ENCODE data around the gene FAM229A. TPM values are rescaled to one million over a fixed set of nuclear protein-coding genes. Genes with fewer than 3 reads are reported as not detected.

The FAM229A gene
- polyA plus RNA-seq, 3 donors from 2014 or later = 0.09 to 0.17 TPM; not detected in 1

DNA sequence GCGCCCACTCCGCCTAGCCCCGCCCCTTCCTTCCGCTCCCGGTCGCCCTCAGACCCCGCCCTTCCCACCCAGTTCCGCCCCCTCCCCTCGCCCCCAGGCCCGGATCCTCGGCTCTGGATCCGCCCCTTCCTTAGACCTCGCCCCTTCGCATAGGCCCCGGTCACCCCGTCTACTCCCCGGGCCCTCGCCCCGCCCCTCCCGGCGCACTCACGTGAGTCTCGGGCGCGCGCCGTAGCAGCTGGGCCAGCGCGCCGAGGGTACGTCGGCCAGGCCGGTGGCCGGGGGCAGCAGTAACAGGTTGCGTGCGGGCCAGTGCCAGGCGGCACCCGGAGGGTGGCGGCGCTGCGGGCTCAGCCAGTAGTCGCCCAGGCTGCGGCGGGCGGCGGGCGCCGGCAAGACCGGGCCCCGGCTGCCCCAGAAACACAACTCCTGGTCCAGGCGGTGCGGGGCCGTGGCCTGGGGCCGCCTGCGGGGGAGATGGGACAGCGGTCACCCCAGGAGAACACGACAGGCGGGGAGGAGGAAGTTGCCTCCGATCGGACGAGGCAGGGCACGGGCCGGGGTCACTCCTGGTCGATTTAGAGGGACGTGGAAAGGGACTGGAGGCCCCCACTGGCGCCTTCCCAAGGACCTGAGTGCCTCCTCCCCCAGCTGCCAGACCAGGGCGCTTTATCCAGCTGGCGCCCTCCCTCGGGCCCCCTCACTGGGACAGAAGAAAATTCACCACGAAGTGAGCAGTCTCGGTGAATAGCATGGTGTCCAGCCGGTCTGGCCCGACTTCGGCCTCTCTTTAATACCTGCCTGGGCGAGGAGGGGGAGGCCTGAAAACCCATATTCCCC is 10.7 kb downstream of the FAM229A start:
- DNase-seq = peak; percentile 91 to 93 (median 92)
- H3K27me3 Mint-ChIP-seq (ENCODE audit: low read depth in 3 of 3) = peaks cover 2 to 13% (median 5%) of the 10 kb centered on the region in 3 donors

DNA sequence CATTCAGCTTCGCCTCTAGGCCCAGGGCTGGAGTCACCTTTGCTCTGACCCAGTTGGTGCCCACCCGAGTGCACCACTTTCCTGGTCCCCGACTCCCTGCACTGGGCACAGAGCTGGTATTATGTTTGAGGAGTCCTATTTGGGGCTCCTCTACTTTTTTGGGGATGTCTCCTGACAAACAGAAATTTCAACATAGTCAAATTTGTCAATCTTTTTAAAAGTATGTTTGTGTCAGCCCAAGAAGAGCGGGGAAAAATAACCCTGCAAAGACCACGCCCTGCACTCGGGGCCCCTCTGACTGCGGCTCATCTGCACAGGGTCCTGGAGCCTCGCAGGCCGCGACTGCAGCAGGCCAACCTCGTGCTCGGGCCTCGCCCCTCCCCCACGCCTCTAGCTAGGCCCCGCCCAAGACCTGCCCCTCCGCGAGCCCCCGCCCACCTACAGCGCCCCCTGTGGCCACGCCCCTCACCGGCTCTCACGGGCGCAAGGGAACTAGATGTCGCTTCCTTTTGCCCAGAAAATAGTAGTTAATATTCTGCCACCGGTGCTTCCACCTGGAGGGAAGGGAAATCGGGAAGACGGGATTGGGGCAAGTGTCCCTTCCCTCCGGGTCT is 11.4 kb downstream of the FAM229A start:
- peaks cover 0 to 4% (median 0%) of the 10 kb centered on the region in 3 donors for H3K36me3 Mint-ChIP-seq
- H3K9me3 Mint-ChIP-seq = peaks cover 0 to 1% (median 0%) of the 10 kb centered on the region in 6 donors
- peak in 1 of 3 donors; percentile 81 for DNase-seq
- peak overlapping the region; percentile 57 to 94 (median 85) for H3K27ac Mint-ChIP-seq
- peaks cover 44 to 46% of the 10 kb centered on the region in 2 donors for H3K4me1 Mint-ChIP-seq
- peaks cover 4 to 11% (median 6%) of the 10 kb centered on the region in 3 donors for H3K27me3 Mint-ChIP-seq (ENCODE audit: low read depth in 3 of 3)
- peak overlapping the region; percentile 79 to 90 (median 86) for H3K4me3 Mint-ChIP-seq

More for the DNA sequence above, 10.7 kb downstream of the FAM229A start:
- Mint-ChIP-seq H3K27ac (peak overlapping the region; percentile 57 to 94 (median 84)), H3K4me1 (peaks cover 44 to 46% of the 10 kb centered on the region in 2 donors), H3K9me3 (no peaks in the 10 kb centered on the region), H3K36me3 (peaks cover 0 to 3% (median 2%) of the 10 kb centered on the region in 3 donors), H3K4me3 (peak overlapping the region; percentile 79 to 90 (median 86))

DNA sequence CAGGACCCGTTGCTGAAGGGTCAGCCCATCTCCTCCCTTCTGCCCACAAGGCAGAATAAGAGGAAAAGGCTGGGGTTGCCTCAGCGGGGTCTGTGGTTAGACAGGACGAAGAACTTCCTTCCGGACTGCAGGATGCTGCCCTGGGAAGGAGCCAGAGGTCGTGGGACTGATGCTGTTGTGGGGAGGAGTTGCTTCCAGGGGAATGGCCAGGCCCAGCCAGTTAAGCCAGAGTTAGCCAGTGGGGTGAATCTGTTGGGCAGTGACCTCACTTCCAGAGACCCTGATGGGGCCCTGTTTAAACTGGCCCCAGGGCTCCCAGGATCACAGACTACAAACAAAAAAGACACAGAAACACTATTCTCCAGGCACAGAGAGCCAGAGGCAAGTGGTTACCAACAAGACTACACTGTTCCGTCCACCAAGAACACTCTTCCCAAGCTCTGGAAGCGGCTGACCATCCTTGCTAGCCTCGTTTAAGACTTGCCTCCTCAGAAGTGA is 13.0 kb downstream of the FAM229A start:
- Mint-ChIP-seq H3K4me1 (peaks cover 44 to 46% of the 10 kb centered on the region in 2 donors), H3K4me3 (peak overlapping the region in 3 of 5 donors; percentile 17 to 38 (median 22)), H3K27ac (peak overlapping the region; percentile 10 to 74 (median 32)), H3K9me3 (peaks cover 0 to 2% (median 0%) of the 10 kb centered on the region in 6 donors), H3K36me3 (peaks cover 0 to 4% (median 0%) of the 10 kb centered on the region in 3 donors), H3K27me3 (ENCODE audit: low read depth in 3 of 3) (peaks cover 4 to 9% (median 6%) of the 10 kb centered on the region in 3 donors)
- DNase-seq = no peak

DNA sequence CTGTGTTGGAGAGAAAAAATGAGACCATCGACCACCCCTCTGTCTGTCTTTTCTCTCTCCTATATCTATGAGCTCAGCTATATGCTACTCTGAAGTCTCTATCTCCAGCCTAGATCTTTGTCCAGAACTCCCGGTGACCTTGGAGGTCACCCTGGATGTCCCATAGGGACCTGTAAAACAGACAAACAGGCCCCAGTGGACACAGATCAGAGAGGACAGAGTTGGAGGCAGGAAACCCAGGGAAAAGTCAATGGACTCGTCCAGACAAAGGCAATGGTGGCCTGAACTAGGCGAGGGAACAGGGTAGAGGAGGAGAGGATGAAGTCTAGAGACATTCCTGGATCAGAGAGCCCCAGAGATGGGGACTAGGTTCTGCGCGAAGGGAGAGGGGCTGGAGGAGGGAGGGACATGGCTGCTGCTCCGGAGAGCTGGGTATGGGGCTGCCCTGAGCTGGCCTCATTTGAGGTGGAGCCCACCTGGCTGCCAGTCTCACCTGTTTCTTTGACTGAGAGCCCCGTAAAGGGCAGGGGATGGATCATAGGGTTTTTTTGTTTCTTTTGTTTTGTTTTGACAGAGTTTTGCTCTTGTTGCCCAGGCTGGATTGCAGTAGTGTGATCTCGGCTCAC is 15.6 kb downstream of the FAM229A start:
- DNase-seq = no peak
- Mint-ChIP-seq H3K4me1 (peaks cover 36 to 37% of the 10 kb centered on the region in 2 donors), H3K9me3 (peaks cover 0 to 2% (median 0%) of the 10 kb centered on the region in 6 donors), H3K36me3 (peaks cover 0 to 4% (median 0%) of the 10 kb centered on the region in 3 donors), H3K27me3 (ENCODE audit: low read depth in 3 of 3) (peaks cover 2 to 9% (median 6%) of the 10 kb centered on the region in 3 donors), H3K4me3 (no peak overlapping the region), H3K27ac (peak overlapping the region in 1 of 6 donors; percentile 13)

DNA sequence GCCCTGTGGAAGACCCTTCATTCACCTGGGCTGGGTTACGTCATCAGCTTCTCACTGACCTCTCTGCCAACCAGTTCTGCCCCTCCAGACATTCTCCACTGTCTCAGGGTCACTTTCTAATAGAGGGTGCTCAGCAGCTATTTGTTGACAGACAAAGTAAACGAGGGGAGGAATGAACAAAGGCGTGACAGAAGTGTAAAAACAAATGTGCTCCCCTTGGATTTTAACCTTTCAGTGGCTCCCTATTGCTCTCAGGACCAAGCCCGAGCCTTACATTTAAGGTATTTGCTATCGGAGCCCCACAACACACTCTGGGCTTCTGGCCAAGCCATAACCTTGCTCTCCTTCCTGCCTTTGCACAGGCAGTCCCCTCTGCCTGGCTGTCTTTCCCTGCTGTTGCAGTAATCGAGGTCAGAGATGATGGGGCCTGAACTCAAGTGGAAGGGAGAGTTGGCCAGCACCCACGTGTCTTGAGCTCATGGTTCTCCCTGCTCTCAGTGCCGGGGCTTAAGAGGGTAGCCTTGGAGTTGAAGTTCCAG is 16.9 kb downstream of the FAM229A start:
- Mint-ChIP-seq H3K27me3 (ENCODE audit: low read depth in 3 of 3) (peaks cover 2 to 5% (median 2%) of the 10 kb centered on the region in 3 donors), H3K9me3 (peaks cover 0 to 2% (median 0%) of the 10 kb centered on the region in 6 donors), H3K4me1 (peaks cover 28 to 29% of the 10 kb centered on the region in 2 donors), H3K36me3 (peaks cover 0 to 4% (median 0%) of the 10 kb centered on the region in 3 donors), H3K27ac (no peak overlapping the region), H3K4me3 (no peak overlapping the region)
- no peak for DNase-seq

DNA sequence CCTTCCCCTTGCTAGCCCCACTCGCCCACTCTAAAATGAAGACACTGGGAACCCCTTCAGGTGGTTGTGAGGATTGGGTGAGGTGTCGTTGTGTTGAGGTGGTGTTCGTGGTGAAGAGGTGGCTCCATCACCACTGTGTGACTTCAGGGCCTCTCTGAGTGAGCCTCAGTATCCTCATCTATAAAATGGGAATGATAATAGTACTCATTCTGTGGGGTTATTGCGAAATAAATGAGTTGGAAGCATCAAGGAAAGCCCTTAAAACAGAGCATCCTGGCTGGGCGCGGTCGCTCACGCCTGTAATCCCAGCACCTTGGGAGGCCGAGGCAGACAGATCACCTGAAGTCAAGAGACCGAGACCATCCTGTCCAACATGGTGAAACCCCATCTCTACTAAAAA is 19.6 kb downstream of the FAM229A start:
- H3K36me3 Mint-ChIP-seq = peaks cover 0 to 4% (median 0%) of the 10 kb centered on the region in 3 donors
- peaks cover 2% of the 10 kb centered on the region in 3 donors for H3K27me3 Mint-ChIP-seq (ENCODE audit: low read depth in 3 of 3)
- peak overlapping the region in 1 of 5 donors; percentile 26 for H3K4me3 Mint-ChIP-seq
- peaks cover 0 to 2% (median 0%) of the 10 kb centered on the region in 6 donors for H3K9me3 Mint-ChIP-seq
- no peak for DNase-seq
- peaks cover 14 to 17% of the 10 kb centered on the region in 2 donors for H3K4me1 Mint-ChIP-seq
- H3K27ac Mint-ChIP-seq = peak overlapping the region in 1 of 6 donors; percentile 76

DNA sequence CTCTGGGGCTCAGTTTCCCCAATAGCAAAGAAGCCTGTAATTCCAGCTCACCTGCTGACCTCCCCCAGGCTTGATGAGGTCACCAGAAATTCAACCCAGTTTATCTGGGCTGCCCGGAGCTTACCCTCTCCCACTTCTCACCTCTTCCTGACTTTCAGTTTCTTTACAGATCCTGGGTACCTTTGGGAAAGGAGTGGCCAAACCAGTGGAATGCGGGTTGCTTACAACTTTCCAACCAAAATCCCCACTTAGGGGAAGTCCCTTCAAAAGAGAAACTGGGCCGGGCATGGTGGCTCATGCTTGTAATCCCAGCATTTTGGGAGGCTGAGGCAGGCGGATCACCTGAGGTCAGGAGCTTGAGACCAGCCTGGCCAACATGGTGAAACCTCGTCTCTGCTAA is 20.3 kb downstream of the FAM229A start:
- Mint-ChIP-seq H3K27ac (no peak overlapping the region), H3K9me3 (peaks cover 0 to 2% (median 0%) of the 10 kb centered on the region in 6 donors), H3K36me3 (peaks cover 0 to 4% (median 0%) of the 10 kb centered on the region in 3 donors), H3K27me3 (ENCODE audit: low read depth in 3 of 3) (peaks cover 2 to 7% (median 4%) of the 10 kb centered on the region in 3 donors), H3K4me3 (no peak overlapping the region), H3K4me1 (peaks cover 22 to 24% of the 10 kb centered on the region in 2 donors)
- no peak for DNase-seq

DNA sequence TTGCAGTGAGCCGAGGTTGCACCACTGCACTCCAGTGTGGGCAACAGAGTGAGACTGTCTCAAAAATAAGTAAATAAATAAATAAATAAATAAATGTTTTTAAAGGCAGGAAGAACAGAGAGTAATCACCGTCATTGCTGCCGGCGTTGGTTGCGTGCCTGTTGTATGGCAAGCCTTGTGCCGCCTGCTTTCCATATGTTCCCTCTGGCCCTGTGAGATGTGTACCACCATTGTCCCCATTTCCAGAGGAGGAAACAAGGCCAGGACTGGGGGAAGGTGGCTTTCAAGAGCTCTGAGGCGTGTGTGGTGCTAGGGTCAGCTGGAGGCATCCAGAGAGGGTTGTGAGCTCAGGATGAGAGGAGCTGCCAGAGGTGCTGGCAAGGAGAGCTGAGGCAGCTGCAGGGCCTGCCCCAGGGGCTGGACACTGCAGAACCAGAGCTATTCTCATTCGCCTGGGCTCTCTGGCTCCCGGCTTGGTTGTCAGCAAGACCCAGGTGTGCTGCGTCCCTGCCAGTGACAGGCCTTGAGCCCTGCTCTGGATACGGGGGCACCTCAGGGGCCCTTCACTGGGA is 21.0 kb downstream of the FAM229A start:
- Mint-ChIP-seq H3K36me3 (no peaks in the 10 kb centered on the region), H3K4me1 (peaks cover 25 to 27% of the 10 kb centered on the region in 2 donors), H3K9me3 (peaks cover 0 to 2% (median 0%) of the 10 kb centered on the region in 6 donors), H3K27me3 (ENCODE audit: low read depth in 3 of 3) (peaks cover 2 to 10% (median 5%) of the 10 kb centered on the region in 3 donors), H3K4me3 (no peak overlapping the region), H3K27ac (no peak overlapping the region)
- DNase-seq = no peak

DNA sequence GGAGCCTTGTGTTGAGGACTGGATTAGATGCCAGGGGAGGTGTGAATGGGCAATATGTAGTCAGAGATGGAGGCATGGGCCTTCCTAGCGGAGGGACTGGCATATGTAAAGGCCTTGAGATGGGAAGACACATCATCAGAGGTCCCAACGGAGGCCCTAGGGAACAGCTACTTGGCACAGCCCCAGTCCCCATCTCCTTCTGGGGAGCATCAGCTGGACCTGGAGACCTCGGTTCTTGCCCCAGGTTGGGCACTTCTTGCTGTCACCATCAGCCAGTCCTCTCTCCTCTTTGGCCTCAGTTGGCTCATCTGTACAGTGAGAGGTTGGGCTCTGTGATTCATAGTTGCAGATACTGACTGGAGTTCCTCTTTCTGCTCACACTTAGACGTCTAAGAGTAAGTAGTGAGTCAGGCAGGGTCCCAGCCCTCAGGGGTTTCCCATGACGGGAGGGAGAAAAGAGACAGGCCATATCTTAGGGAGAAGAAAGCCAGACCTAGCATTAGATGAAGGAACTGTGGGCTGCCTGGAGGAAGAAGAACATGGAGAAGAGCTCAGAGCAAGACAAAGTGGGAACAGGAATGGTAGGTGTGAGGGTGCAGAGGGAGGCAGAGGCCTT is 22.8 kb downstream of the FAM229A start:
- Mint-ChIP-seq H3K36me3 (no peaks in the 10 kb centered on the region), H3K27me3 (ENCODE audit: low read depth in 3 of 3) (peaks cover 2 to 14% (median 2%) of the 10 kb centered on the region in 3 donors), H3K27ac (peak overlapping the region in 2 of 6 donors; percentile 7 to 19), H3K4me3 (no peak overlapping the region), H3K4me1 (peaks cover 30 to 34% of the 10 kb centered on the region in 2 donors), H3K9me3 (no peaks in the 10 kb centered on the region)
- DNase-seq = no peak

DNA sequence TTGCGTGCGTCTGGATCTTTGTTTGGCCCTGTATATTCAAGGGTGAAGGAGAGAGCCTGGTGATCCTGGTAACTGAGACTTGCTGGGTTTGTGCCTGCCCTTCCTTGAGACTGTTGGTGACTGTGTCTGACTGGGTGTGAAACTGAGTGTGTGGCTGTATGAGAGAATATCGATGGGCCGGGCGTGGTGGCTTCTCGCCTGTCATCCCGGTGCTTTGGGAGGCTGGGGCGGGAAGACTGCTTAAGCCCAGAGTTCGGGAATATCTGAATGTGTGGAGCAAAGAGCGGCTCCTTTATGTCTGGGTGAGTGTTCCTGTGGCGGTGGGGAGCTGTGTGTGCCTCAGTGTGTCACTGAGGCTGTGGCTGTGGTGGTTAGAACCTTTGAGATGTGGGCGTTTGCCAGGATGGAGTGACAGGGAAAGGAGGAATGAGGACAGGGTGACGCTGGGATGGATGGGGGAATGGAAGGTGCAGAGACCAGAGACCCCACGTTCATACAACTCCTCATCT is 23.6 kb downstream of the FAM229A start:
- Mint-ChIP-seq H3K4me1 (peaks cover 36 to 42% of the 10 kb centered on the region in 2 donors), H3K27ac (peak overlapping the region in 3 of 6 donors; percentile 51 to 62 (median 54)), H3K36me3 (peaks cover 0 to 1% (median under 1%) of the 10 kb centered on the region in 3 donors), H3K27me3 (ENCODE audit: low read depth in 3 of 3) (peaks cover 2 to 15% (median 2%) of the 10 kb centered on the region in 3 donors), H3K4me3 (peak overlapping the region in 2 of 5 donors; percentile 12 to 45), H3K9me3 (no peaks in the 10 kb centered on the region)
- DNase-seq = no peak

DNA sequence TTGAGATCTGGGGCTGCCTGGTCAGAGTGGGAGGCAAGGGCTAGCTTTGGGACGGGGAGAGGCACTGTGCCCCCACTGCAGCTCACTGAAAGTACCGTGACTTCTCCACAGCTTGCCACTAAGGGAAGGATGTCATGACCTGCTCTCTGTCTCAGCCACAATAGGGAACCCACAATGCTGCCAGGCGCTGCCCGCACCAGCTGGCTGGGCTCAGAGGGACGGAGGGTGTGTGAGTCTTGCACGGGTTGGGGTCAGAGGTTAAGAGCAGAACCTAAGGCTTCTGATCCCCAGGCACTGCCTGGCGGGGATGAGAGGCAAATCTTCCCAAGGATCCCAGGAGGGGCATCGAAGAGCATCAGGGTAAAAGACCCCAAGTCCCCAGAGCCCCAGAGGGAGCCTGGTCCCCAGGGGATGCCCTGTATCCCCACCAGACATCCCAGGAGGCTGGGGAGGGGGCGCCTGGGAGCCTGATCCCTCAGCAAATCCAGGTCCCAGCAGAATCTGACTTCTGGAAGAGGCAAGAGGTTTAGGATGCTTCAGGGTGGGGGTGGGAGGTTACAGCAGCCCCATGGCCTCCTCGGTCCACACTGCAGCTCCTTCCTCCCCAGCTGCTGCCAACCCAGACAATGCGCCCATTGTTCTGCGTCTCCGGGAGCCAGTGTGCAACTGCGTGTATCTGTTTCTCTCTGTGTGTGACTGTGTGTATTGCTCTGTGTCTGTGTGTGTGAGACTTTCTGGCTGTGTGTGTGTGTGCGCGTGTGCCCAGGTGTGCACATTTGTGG is 24.2 kb downstream of the FAM229A start:
- Mint-ChIP-seq H3K36me3 (peaks cover 0 to 6% (median 5%) of the 10 kb centered on the region in 3 donors), H3K4me3 (peak overlapping the region; percentile 30 to 79 (median 44)), H3K9me3 (no peaks in the 10 kb centered on the region), H3K4me1 (peaks cover 39 to 46% of the 10 kb centered on the region in 2 donors), H3K27me3 (ENCODE audit: low read depth in 3 of 3) (peaks cover 2 to 15% (median 2%) of the 10 kb centered on the region in 3 donors), H3K27ac (peak overlapping the region in 5 of 6 donors; percentile 32 to 82 (median 54))
- DNase-seq = peak; percentile 50 to 53 (median 50)

All from immature natural killer cell (primary cell).